Astrocyte (in vitro differentiated cells and primary cell): ENCODE data around the gene GRM7. TPM values are rescaled to one million over a fixed set of nuclear protein-coding genes. Genes with fewer than 3 reads are reported as not detected.

ENCODE experiments used
- DNase-seq: peaks from one replicate; pipeline ENCODE4 v3.0.0-alpha.2; 2010; ENCODE audit warnings: low read depth
- FAIRE-seq: peaks from 2 replicates; lab custom pipeline; 2011; peaks lifted over from hg19 to GRCh38; lab: Jason Lieb, UNC
- H2AFZ ChIP-seq: 2 replicates; pipeline ENCODE4 v1.6.0; 2012; ENCODE audit warnings: low read depth, low read length, inconsistent platforms
- H3K27ac ChIP-seq: 2 replicates; pipeline ENCODE4 v1.5.1; 2011; ENCODE audit warnings: low read depth, low read length, inconsistent platforms
- H3K27me3 ChIP-seq: 2 replicates; pipeline ENCODE4 v1.6.0; 2011; ENCODE audit warnings: low read length, inconsistent platforms; ENCODE audit not compliant: insufficient read depth
- H3K36me3 ChIP-seq: 2 replicates; pipeline ENCODE4 v1.5.1; 2011; ENCODE audit warnings: low read length, inconsistent platforms; ENCODE audit not compliant: insufficient read depth
- H3K4me1 ChIP-seq: 2 replicates; pipeline ENCODE4 v1.5.1; 2011; ENCODE audit warnings: low read length, inconsistent platforms; ENCODE audit not compliant: insufficient read depth
- H3K4me2 ChIP-seq: 2 replicates; pipeline ENCODE4 v1.6.0; 2012; ENCODE audit warnings: low read length, inconsistent platforms
- H3K4me3 ChIP-seq: 2 replicates; pipeline ENCODE4 v1.5.1; 2011; ENCODE audit warnings: low read depth, mild to moderate bottlenecking, low read length, inconsistent platforms; ENCODE audit not compliant: insufficient read depth
- H3K79me2 ChIP-seq: 2 replicates; pipeline ENCODE4 v1.6.0; 2012; ENCODE audit warnings: mild to moderate bottlenecking, low read length, inconsistent platforms; ENCODE audit not compliant: insufficient read depth
- H3K9ac ChIP-seq: 2 replicates; pipeline ENCODE4 v1.6.0; 2012; ENCODE audit warnings: mild to moderate bottlenecking, low read length, inconsistent platforms
- H3K9me3 ChIP-seq: 2 replicates; pipeline ENCODE4 v1.5.1; 2012; ENCODE audit warnings: low read depth, mild to moderate bottlenecking, low read length, inconsistent platforms; ENCODE audit not compliant: insufficient read depth
- H4K20me1 ChIP-seq: 2 replicates; pipeline ENCODE4 v1.6.0; 2012; ENCODE audit warnings: low read length, inconsistent platforms; ENCODE audit not compliant: insufficient read depth
- H3K27ac Mint-ChIP-seq: one replicate; pipeline ENCODE4 v1.8.0; 2021; ENCODE audit warnings: mild to moderate bottlenecking, mixed read lengths; ENCODE audit not compliant: unreplicated experiment
- H3K27me3 Mint-ChIP-seq: one replicate; pipeline ENCODE4 v1.8.0; 2021; ENCODE audit warnings: low read depth, mixed read lengths; ENCODE audit not compliant: unreplicated experiment
- H3K36me3 Mint-ChIP-seq: one replicate; pipeline ENCODE4 v1.8.0; 2021; ENCODE audit warnings: low read depth, mixed read lengths; ENCODE audit not compliant: unreplicated experiment
- H3K4me1 Mint-ChIP-seq: one replicate; pipeline ENCODE4 v1.8.0; 2021; ENCODE audit warnings: low read depth, mixed read lengths; ENCODE audit not compliant: unreplicated experiment
- H3K4me3 Mint-ChIP-seq: one replicate; pipeline ENCODE4 v1.8.0; 2021; ENCODE audit warnings: mild to moderate bottlenecking, moderate library complexity, mixed read lengths; ENCODE audit not compliant: unreplicated experiment
- H3K9me3 Mint-ChIP-seq: one replicate; pipeline ENCODE4 v1.8.0; 2021; ENCODE audit warnings: mild to moderate bottlenecking, mixed read lengths; ENCODE audit not compliant: unreplicated experiment
- EZH2 ChIP-seq: IDR thresholded peaks from 2 replicates; pipeline ENCODE4 v1.6.1; 2012; ENCODE audit warnings: mild to moderate bottlenecking, low read length, inconsistent platforms; ENCODE audit not compliant: insufficient read depth
- total RNA-seq: library from RNA; stranded (reverse); gene quantifications from 2 replicates; pipeline ENCODE4 v1.2.1, GENCODE V29; 2021
- TF ChIP-seq, protein P1 (sequence below): IDR thresholded peaks from 2 replicates; pipeline ENCODE4 v1.5.1; 2011; ENCODE audit warnings: low read depth, mild to moderate bottlenecking, inconsistent platforms, low read length, moderate library complexity; ENCODE audit not compliant: insufficient read depth

The GRM7 gene
- total RNA-seq, 1 donor from 2014 or later, result not detected

DNA sequence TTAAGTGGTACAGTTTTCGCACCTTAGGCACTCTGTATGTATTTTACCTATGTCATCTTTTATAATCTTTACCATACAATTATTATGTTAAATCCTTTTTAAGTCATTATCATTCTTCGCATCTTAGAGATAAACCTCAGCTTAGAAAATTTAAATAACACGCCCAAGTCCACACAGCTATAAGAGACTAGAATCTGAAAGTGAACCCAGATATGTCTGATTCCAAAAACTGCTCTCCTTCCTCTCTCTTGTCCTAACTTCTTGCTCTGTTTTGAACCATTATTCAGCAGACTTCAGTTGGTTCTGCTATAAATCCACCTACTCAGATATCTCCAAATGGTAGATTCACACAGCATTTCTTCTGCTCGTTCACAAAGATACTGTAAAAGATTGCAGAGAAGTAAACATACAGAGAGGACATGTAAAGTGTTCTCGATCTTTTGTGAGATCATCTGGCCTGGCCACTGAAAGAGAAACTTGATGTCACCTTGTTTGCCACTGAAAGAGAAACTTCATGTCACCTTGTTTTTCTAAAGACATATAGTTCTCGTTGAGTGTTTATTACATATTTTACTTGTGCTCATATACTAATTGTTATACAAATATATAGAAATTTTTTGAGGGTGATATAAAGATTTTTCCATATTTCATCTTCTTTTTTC, 533.2 kb downstream of the GRM7 start:
- no peaks in the 10 kb centered on the region for H3K36me3 ChIP-seq
- no peaks in the 10 kb centered on the region for H4K20me1 ChIP-seq
- Mint-ChIP-seq H3K27me3 (no peaks in the 10 kb centered on the region), H3K9me3 (no peaks in the 10 kb centered on the region), H3K27ac (no peak overlapping the region), H3K36me3 (no peaks in the 10 kb centered on the region), H3K4me3 (no peak overlapping the region), H3K4me1 (no peaks in the 10 kb centered on the region)
- H3K4me2 ChIP-seq, result no peak overlapping the region
- no peaks in the 10 kb centered on the region for H3K9me3 ChIP-seq
- DNase-seq (no peak), FAIRE-seq (no peak)
- H3K27ac ChIP-seq, result no peak overlapping the region
- no peaks in the 10 kb centered on the region for H3K27me3 ChIP-seq
- no peak for TF ChIP-seq EZH2
- TF ChIP-seq, protein P1, sequence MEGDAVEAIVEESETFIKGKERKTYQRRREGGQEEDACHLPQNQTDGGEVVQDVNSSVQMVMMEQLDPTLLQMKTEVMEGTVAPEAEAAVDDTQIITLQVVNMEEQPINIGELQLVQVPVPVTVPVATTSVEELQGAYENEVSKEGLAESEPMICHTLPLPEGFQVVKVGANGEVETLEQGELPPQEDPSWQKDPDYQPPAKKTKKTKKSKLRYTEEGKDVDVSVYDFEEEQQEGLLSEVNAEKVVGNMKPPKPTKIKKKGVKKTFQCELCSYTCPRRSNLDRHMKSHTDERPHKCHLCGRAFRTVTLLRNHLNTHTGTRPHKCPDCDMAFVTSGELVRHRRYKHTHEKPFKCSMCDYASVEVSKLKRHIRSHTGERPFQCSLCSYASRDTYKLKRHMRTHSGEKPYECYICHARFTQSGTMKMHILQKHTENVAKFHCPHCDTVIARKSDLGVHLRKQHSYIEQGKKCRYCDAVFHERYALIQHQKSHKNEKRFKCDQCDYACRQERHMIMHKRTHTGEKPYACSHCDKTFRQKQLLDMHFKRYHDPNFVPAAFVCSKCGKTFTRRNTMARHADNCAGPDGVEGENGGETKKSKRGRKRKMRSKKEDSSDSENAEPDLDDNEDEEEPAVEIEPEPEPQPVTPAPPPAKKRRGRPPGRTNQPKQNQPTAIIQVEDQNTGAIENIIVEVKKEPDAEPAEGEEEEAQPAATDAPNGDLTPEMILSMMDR, result no peak
- H2AFZ ChIP-seq, result no peak overlapping the region
- no peak overlapping the region for H3K4me3 ChIP-seq
- H3K79me2 ChIP-seq, result no peaks in the 10 kb centered on the region
- H3K4me1 ChIP-seq, result no peaks in the 10 kb centered on the region
- no peak overlapping the region for H3K9ac ChIP-seq

DNA sequence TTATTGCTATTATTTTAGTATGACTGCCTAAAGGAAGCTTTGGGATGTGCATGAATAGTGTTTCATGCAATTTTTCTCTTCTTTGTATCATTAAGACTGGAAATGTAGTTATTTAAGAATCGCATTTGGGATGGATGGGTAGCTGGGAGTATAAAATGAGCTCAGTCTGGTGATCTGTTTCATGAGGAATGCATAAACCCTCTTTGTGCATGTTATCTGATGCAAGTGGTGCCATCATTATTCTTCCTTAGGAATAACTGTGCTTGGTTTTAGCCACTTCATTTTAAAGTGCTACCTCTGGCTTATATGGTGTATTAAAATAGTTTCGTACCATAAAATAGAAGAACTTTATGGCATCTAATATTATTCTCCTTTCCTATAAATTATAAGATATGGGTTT, 535.6 kb downstream of the GRM7 start:
- H3K36me3 Mint-ChIP-seq, result no peaks in the 10 kb centered on the region
- FAIRE-seq, result no peak
- H4K20me1 ChIP-seq, result no peaks in the 10 kb centered on the region
- DNase-seq, result peak; percentile 66
- no peak overlapping the region for H3K4me3 ChIP-seq
- H3K9me3 Mint-ChIP-seq, result no peaks in the 10 kb centered on the region
- H3K79me2 ChIP-seq, result no peaks in the 10 kb centered on the region
- H3K9ac ChIP-seq, result no peak overlapping the region
- no peak overlapping the region for H3K27ac Mint-ChIP-seq
- no peaks in the 10 kb centered on the region for H3K27me3 ChIP-seq
- no peak for TF ChIP-seq EZH2
- TF ChIP-seq, protein P1, result no peak
- H3K27me3 Mint-ChIP-seq, result no peaks in the 10 kb centered on the region
- no peaks in the 10 kb centered on the region for H3K4me1 Mint-ChIP-seq
- peak overlapping the region; percentile 24 for H3K27ac ChIP-seq
- H3K4me1 ChIP-seq, result no peaks in the 10 kb centered on the region
- no peak overlapping the region for H3K4me3 Mint-ChIP-seq
- no peak overlapping the region for H3K4me2 ChIP-seq
- no peak overlapping the region for H2AFZ ChIP-seq
- no peaks in the 10 kb centered on the region for H3K9me3 ChIP-seq
- no peaks in the 10 kb centered on the region for H3K36me3 ChIP-seq

DNA sequence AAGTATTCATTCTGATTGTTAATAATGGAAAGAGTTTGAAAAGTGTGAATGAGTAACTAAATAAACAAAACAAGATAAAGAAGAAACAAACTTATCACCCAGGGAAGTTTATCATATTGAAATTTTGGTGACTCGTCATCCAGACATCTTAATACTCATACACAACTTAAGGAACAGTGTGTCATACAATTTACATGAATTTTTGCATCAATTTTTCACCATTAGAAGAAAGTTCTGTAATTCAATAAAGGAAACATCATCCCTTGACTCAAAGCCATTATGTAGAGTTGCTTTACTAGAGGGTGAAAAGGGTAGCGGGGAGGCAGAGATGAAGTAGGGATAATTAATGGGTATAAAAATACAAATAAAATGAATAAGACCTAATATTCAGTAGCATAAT, 536.2 kb downstream of the GRM7 start:
- H3K27me3 Mint-ChIP-seq, result no peaks in the 10 kb centered on the region
- no peaks in the 10 kb centered on the region for H3K4me1 ChIP-seq
- H3K79me2 ChIP-seq, result no peaks in the 10 kb centered on the region
- H3K36me3 Mint-ChIP-seq, result no peaks in the 10 kb centered on the region
- no peaks in the 10 kb centered on the region for H3K9me3 Mint-ChIP-seq
- no peaks in the 10 kb centered on the region for H4K20me1 ChIP-seq
- peak; percentile 58 for DNase-seq
- no peak overlapping the region for H3K27ac ChIP-seq
- H3K9ac ChIP-seq, result no peak overlapping the region
- no peak for FAIRE-seq
- H3K27ac Mint-ChIP-seq, result no peak overlapping the region
- no peaks in the 10 kb centered on the region for H3K9me3 ChIP-seq
- H3K4me1 Mint-ChIP-seq, result no peaks in the 10 kb centered on the region
- H3K27me3 ChIP-seq, result no peaks in the 10 kb centered on the region
- H3K4me3 Mint-ChIP-seq, result no peak overlapping the region
- no peak overlapping the region for H3K4me3 ChIP-seq
- TF ChIP-seq, protein P1, result no peak
- no peak for TF ChIP-seq EZH2
- no peak overlapping the region for H3K4me2 ChIP-seq
- H2AFZ ChIP-seq, result no peak overlapping the region
- no peaks in the 10 kb centered on the region for H3K36me3 ChIP-seq
